HEK293 (cell line): ENCODE results near the gene ATP12A.
A peak's percentile ranks its signal among the peaks of the same experiment; 100 is the strongest.

ENCODE experiments used
- CTCF ChIA-PET: fragments of 350-600 bp; formaldehyde crosslinking; extraction: SDS; loops from one replicate; lab custom pipeline; 2021; ENCODE audit warnings: antibody characterized with exemption; lab: Yijun Ruan, JAX
- POLR2A ChIA-PET: fragments of 300-600 bp; formaldehyde crosslinking; extraction: SDS; loops from one replicate; lab custom pipeline; 2020; ENCODE audit warnings: antibody characterized with exemption, inconsistent platforms; lab: Yijun Ruan, JAX
- H3K27ac ChIP-seq: fragments of 200-500 bp; sonication (Bioruptor generic); 2 replicates; pipeline ENCODE4 v1.5.1; 2014; ENCODE audit warnings: low read depth, low read length, control low read depth, inconsistent platforms; ENCODE audit errors: extremely low read depth
- H3K36me3 ChIP-seq, 2 experiments: fragments of 200-500 bp in 1 of 2; sonication (Bioruptor generic) in 1 of 2; 1 replicate in 1 of 2; 2 replicates in 1 of 2; pipeline ENCODE4 v1.5.1; 2014 to 2017; ENCODE audit warnings: inconsistent platforms in 2 of 2, low read length in 2 of 2; ENCODE audit not compliant: control insufficient read depth in 2 of 2, insufficient read depth in 1 of 2
- H3K4me1 ChIP-seq: fragments of 200-500 bp; sonication (Bioruptor generic); 2 replicates; pipeline ENCODE4 v1.5.1; 2014; ENCODE audit warnings: mild to moderate bottlenecking, low read length, inconsistent platforms; ENCODE audit not compliant: control insufficient read depth, insufficient read depth
- H3K4me3 ChIP-seq: 2 replicates; pipeline ENCODE4 v1.5.1; 2011; ENCODE audit warnings: low read depth, mild to moderate bottlenecking, control low read depth, low read length, moderate library complexity
- H3K9me3 ChIP-seq: fragments of 200-500 bp; sonication (Bioruptor generic); 2 replicates; pipeline ENCODE4 v1.5.1; 2014; ENCODE audit warnings: low read depth, low read length, inconsistent platforms; ENCODE audit not compliant: control insufficient read depth, insufficient read depth
- FEZF1 ChIP-seq: fragments of 450-650 bp; formaldehyde crosslinking; IDR thresholded peaks from 2 replicates; pipeline ENCODE4 v1.5.1; 2016; ENCODE audit warnings: missing biosample characterization, missing genetic modification characterization
- GFI1B ChIP-seq: fragments of 450-650 bp; formaldehyde crosslinking; IDR thresholded peaks from 2 replicates; pipeline ENCODE4 v1.5.1; 2016; ENCODE audit warnings: missing biosample characterization, missing genetic modification characterization
- OSR2 ChIP-seq: fragments of 450-650 bp; formaldehyde crosslinking; IDR thresholded peaks from 2 replicates; pipeline ENCODE4 v1.5.1; 2016; ENCODE audit warnings: missing biosample characterization, missing genetic modification characterization
- PRDM6 ChIP-seq: fragments of 450-650 bp; formaldehyde crosslinking; IDR thresholded peaks from 2 replicates; pipeline ENCODE4 v1.5.1; 2017; ENCODE audit warnings: missing biosample characterization, missing genetic modification characterization
- YY1 ChIP-seq: fragments of 450-650 bp; formaldehyde crosslinking; IDR thresholded peaks from 2 replicates; pipeline ENCODE4 v1.5.1; 2018; ENCODE audit warnings: missing biosample characterization, missing genetic modification characterization
- ZFP37 ChIP-seq: fragments of 450-650 bp; formaldehyde crosslinking; IDR thresholded peaks from 2 replicates; pipeline ENCODE4 v1.5.1; 2016; ENCODE audit warnings: missing biosample characterization, missing genetic modification characterization
- ZNF18 ChIP-seq: fragments of 450-650 bp; formaldehyde crosslinking; IDR thresholded peaks from 2 replicates; pipeline ENCODE4 v1.5.1; 2016; ENCODE audit warnings: missing biosample characterization, missing genetic modification characterization
- ZNF23 ChIP-seq: fragments of 450-650 bp; formaldehyde crosslinking; IDR thresholded peaks from 2 replicates; pipeline ENCODE4 v1.5.1; 2016; ENCODE audit warnings: missing biosample characterization, missing genetic modification characterization, borderline replicate concordance
- ZNF324 ChIP-seq: fragments of 450-650 bp; formaldehyde crosslinking; IDR thresholded peaks from 2 replicates; pipeline ENCODE4 v1.5.1; 2016; ENCODE audit warnings: missing biosample characterization, missing genetic modification characterization
- ZNF350 ChIP-seq: fragments of 450-650 bp; formaldehyde crosslinking; IDR thresholded peaks from 2 replicates; pipeline ENCODE4 v1.5.0; 2017; ENCODE audit warnings: missing biosample characterization, mild to moderate bottlenecking, missing genetic modification characterization
- ZNF391 ChIP-seq: fragments of 450-650 bp; formaldehyde crosslinking; IDR thresholded peaks from 2 replicates; pipeline ENCODE4 v1.5.1; 2016; ENCODE audit warnings: low read depth, missing biosample characterization, missing genetic modification characterization, borderline replicate concordance
- ZNF530 ChIP-seq: fragments of 450-650 bp; formaldehyde crosslinking; IDR thresholded peaks from 2 replicates; pipeline ENCODE4 v1.5.1; 2016; ENCODE audit warnings: low read depth, missing biosample characterization, missing genetic modification characterization
- ZNF571 ChIP-seq: fragments of 450-650 bp; formaldehyde crosslinking; IDR thresholded peaks from 2 replicates; pipeline ENCODE4 v1.5.0; 2017; ENCODE audit warnings: missing biosample characterization, missing genetic modification characterization
- ZNF621 ChIP-seq: fragments of 450-650 bp; formaldehyde crosslinking; IDR thresholded peaks from 2 replicates; pipeline ENCODE4 v1.5.1; 2017; ENCODE audit warnings: missing biosample characterization, missing genetic modification characterization
- ZNF658 ChIP-seq: fragments of 450-650 bp; formaldehyde crosslinking; IDR thresholded peaks from 2 replicates; pipeline ENCODE4; 2016; ENCODE audit warnings: missing biosample characterization, missing genetic modification characterization
- ZNF747 ChIP-seq: fragments of 450-650 bp; formaldehyde crosslinking; IDR thresholded peaks from 2 replicates; pipeline ENCODE4 v1.5.1; 2016; ENCODE audit warnings: missing biosample characterization, missing genetic modification characterization
- ZNF768 ChIP-seq: fragments of 450-650 bp; formaldehyde crosslinking; IDR thresholded peaks from 2 replicates; pipeline ENCODE4 v1.5.1; 2018; ENCODE audit warnings: missing biosample characterization, mild to moderate bottlenecking, missing genetic modification characterization
- ZNF776 ChIP-seq: fragments of 450-650 bp; formaldehyde crosslinking; IDR thresholded peaks from 2 replicates; pipeline ENCODE4 v1.5.0; 2017; ENCODE audit warnings: missing biosample characterization, missing genetic modification characterization, borderline replicate concordance
- ZSCAN23 ChIP-seq: fragments of 450-650 bp; formaldehyde crosslinking; IDR thresholded peaks from 2 replicates; pipeline ENCODE4 v1.5.1; 2016; ENCODE audit warnings: missing biosample characterization, missing genetic modification characterization
- ZSCAN4 ChIP-seq: fragments of 450-650 bp; formaldehyde crosslinking; IDR thresholded peaks from 2 replicates; pipeline ENCODE4 v1.5.1; 2017; ENCODE audit warnings: missing biosample characterization, missing genetic modification characterization

Gene ATP12A

GRCh38 chr13:24680921-24681604 lies 855 bp downstream of the ATP12A start (continued):
- TF ChIP-seq PRDM6 (no peak), ZNF23 (tag by site-specific recombination) (no peak), ZNF350 (tag by site-specific recombination) (no peak), ZNF391 (no peak), ZNF747 (tag by site-specific recombination) (no peak), ZNF324 (tag by site-specific recombination) (no peak)

GRCh38 chr13:24681930-24682329 lies 1.7 kb downstream of the ATP12A start:
- TF ChIP-seq ZSCAN23 (tag by site-specific recombination) (no peak), ZNF571 (tag by site-specific recombination) (0 out of 2 replicates have a peak, but pooled peaks have one; percentile 25), ZNF658 (tag by site-specific recombination) (no peak), YY1 (no peak), ZSCAN4 (tag by site-specific recombination) (peak; percentile 76), ZNF776 (0 out of 2 replicates have a peak, but pooled peaks have one; percentile 19), OSR2 (no peak), ZFP37 (tag by site-specific recombination) (no peak), FEZF1 (tag by site-specific recombination) (0 out of 2 replicates have a peak, but pooled peaks have one; percentile 3), GFI1B (tag by site-specific recombination) (no peak), ZNF768 (tag by site-specific recombination) (no peak), ZNF18 (tag by site-specific recombination) (peak; percentile 86), ZNF530 (tag by site-specific recombination) (no peak)
- TF ChIP-seq, all 188 proteins: peak for 5
- Histone ChIP-seq H3K9me3 (no peaks in the 10 kb centered on the region), H3K27ac (no peak overlapping the region), H3K4me3 (no peak overlapping the region), H3K36me3 (no peaks in the 10 kb centered on the region), H3K4me1 (peaks cover 3% of the 10 kb centered on the region; the same call in 1 of the 2 replicates)
- CTCF ChIA-PET = interaction anchor here (1.1 to 1.6 kb wide), 5 partner anchors 10 to 46 kb away, joined by 4 to 11 read pairs (median 6); no protein-coding TSS in a partner anchor
- POLR2A ChIA-PET = no interaction called here

GRCh38 chr13:24682353-24682752 lies 2.1 kb downstream of the ATP12A start:
- no peak overlapping the region for H3K27ac ChIP-seq
- POLR2A ChIA-PET = no interaction called here
- H3K4me1 ChIP-seq = peaks cover 3% of the 10 kb centered on the region; the same call in 1 of the 2 replicates
- no peaks in the 10 kb centered on the region for H3K36me3 ChIP-seq
- no peaks in the 10 kb centered on the region for H3K9me3 ChIP-seq
- H3K4me3 ChIP-seq = no peak overlapping the region
- CTCF ChIA-PET = interaction anchor here (0.5 to 1.6 kb wide), 11 partner anchors 10 to 789 kb away, joined by 3 to 14 read pairs (median 6); no protein-coding TSS in a partner anchor
- TF ChIP-seq ZSCAN4 (tag by site-specific recombination) (0 out of 2 replicates have a peak, but pooled peaks have one; percentile 20), ZNF621 (tag by site-specific recombination) (no peak)
